Panc1 (cell line): ENCODE data around the gene TCEAL9. TPM values are rescaled to one million over a fixed set of nuclear protein-coding genes. Genes with fewer than 3 reads are reported as not detected.

ENCODE experiments used
- ATAC-seq: fragments of 200-7000 bp; cut with Tn5 transposase; 2 replicates; pipeline ENCODE4 v1.9.1; 2020; ENCODE audit warnings: mild to moderate bottlenecking, moderate library complexity
- BruUV-seq: library from RNA; stranded (reverse); fragments of 400-500 nt; replicated peaks from 2 replicates; lab custom pipeline; 2021; lab: Mats Ljungman, UMichigan
- CTCF ChIA-PET: fragments of 300-600 bp; sonication (Branson Sonifier 250); formaldehyde crosslinking; loops from one replicate; lab custom pipeline; 2022; ENCODE audit warnings: antibody characterized with exemption; lab: Charles Lee
- POLR2A ChIA-PET: fragments of 300-600 bp; sonication (Branson Sonifier 250); formaldehyde crosslinking; loops from one replicate; lab custom pipeline; 2022; ENCODE audit warnings: antibody characterized with exemption; lab: Charles Lee
- DNase-seq: peaks from one replicate; pipeline ENCODE4 v3.0.0-alpha.2; 2010; ENCODE audit warnings: low read depth, low spot score
- H3K27ac ChIP-seq: 2 replicates; pipeline ENCODE4 v1.5.1; 2011; ENCODE audit warnings: mild to moderate bottlenecking, low read length, inconsistent platforms
- H3K27me3 ChIP-seq: fragments of 200-500 bp; sonication (Bioruptor generic); 2 replicates; pipeline ENCODE4 v1.6.0; 2014; ENCODE audit warnings: low read length, inconsistent platforms; ENCODE audit not compliant: control insufficient read depth, insufficient read depth
- H3K36me3 ChIP-seq: fragments of 200-500 bp; sonication (Bioruptor generic); 2 replicates; pipeline ENCODE4 v1.5.1; 2014; ENCODE audit warnings: inconsistent platforms, mild to moderate bottlenecking, low read length, moderate library complexity; ENCODE audit not compliant: control insufficient read depth, insufficient read depth
- H3K4me1 ChIP-seq: 2 replicates; pipeline ENCODE4 v1.5.1; 2011; ENCODE audit warnings: inconsistent platforms, mild to moderate bottlenecking, low read length, moderate library complexity; ENCODE audit not compliant: control insufficient read depth, insufficient read depth
- H3K4me3 ChIP-seq, 2 experiments: 2 replicates each; pipeline ENCODE4 v1.5.1; 2011 to 2012; ENCODE audit warnings: low read depth in 2 of 2, low read length in 2 of 2, mild to moderate bottlenecking in 2 of 2, inconsistent platforms in 1 of 2, moderate library complexity in 1 of 2
- H3K9me3 ChIP-seq: fragments of 200-500 bp; sonication (Bioruptor generic); 2 replicates; pipeline ENCODE4 v1.5.1; 2014; ENCODE audit warnings: low read depth, mild to moderate bottlenecking, inconsistent platforms, low read length, moderate library complexity; ENCODE audit not compliant: control insufficient read depth, insufficient read depth
- POLR2AphosphoS5 ChIP-seq: IDR thresholded peaks from 2 replicates; pipeline ENCODE4 v1.6.1; 2012; ENCODE audit warnings: mild to moderate bottlenecking, low read depth, low read length, moderate library complexity
- REST ChIP-seq, 2 experiments: IDR thresholded peaks; 2 replicates each; pipeline ENCODE4 v1.6.1; 2011 to 2012; ENCODE audit warnings: low read depth in 2 of 2, control low read depth in 1 of 2, low read length in 1 of 2, mild to moderate bottlenecking in 1 of 2, moderate library complexity in 1 of 2; ENCODE audit not compliant: insufficient read depth in 1 of 2
- SIN3A ChIP-seq: IDR thresholded peaks from 2 replicates; pipeline ENCODE4 v1.6.1; 2012; ENCODE audit warnings: low read depth, mild to moderate bottlenecking, low read length, moderate library complexity, borderline replicate concordance; ENCODE audit not compliant: insufficient read depth
- TCF7L2 ChIP-seq: IDR thresholded peaks from 2 replicates; pipeline ENCODE4 v1.6.1; 2011; ENCODE audit warnings: mild to moderate bottlenecking, low read depth, low read length, inconsistent platforms
- in situ Hi-C: cut with HindIII; loops from 2 replicates; pipeline ENCODE4 v1.10.0; 2016; ENCODE audit warnings: low sequenced_read_pairs, low pct_unique_long_range_greater_than_20kb
- intact Hi-C: fragments of 100-400 bp; cut with micrococcal nuclease; formaldehyde crosslinking; loops from one replicate; pipeline ENCODE4 v1.10.0; 2022; ENCODE audit not compliant: unreplicated experiment
- total RNA-seq: library from RNA; stranded (reverse); gene quantifications from one replicate; pipeline ENCODE4 v1.2.1, GENCODE V29; 2021; ENCODE audit not compliant: unreplicated experiment
- TF ChIP-seq, protein P1 (sequence below): fragments of 450-650 bp; IDR thresholded peaks from 2 replicates; pipeline ENCODE4 v1.5.1; 2017; ENCODE audit warnings: mild to moderate bottlenecking

The TCEAL9 gene
- total RNA-seq, 1 experiment from 2014 or later = 42.6 TPM

DNA sequence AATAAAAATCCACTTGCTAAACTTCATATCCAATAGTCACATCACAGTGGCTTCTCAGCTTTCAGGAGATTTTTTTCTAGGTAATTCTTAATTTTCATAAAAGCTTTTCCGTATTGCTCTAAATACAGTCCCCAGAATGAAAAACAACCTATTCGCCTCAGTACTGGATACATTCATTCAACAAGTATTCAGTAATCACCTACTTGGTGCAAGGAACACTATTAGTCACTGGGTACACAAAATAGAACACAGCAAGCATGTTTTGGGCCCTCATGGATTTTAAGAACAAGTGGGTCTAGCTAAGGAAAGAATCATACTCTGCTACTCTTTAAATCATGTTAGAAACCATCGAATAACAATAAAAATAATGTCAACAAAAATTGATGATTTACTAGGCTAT, 17.3 kb downstream of the TCEAL9 start:
- DNase-seq = no peak
- Histone ChIP-seq H3K27me3 (no peaks in the 10 kb centered on the region), H3K27ac (no peak overlapping the region), H3K36me3 (no peaks in the 10 kb centered on the region; the same call in 1 of the 2 replicates), H3K9me3 (no peaks in the 10 kb centered on the region), H3K4me1 (peaks cover 4% of the 10 kb centered on the region; the same call in 1 of the 2 replicates), H3K4me3 (no peak overlapping the region)
- ATAC-seq = no peak
- POLR2A ChIA-PET = no interaction called here
- intact Hi-C loops (no loop called here), in situ Hi-C loops (no loop called here)
- no peak for TF ChIP-seq SIN3A
- no peak for TF ChIP-seq REST (IDR thresholded peaks at IDR 0.05; ENCODE audit: insufficient read depth in 1 of 2, low read depth in 2 of 2, low read length in 1 of 2)
- no peak for TF ChIP-seq TCF7L2
- no peak for TF ChIP-seq POLR2AphosphoS5
- TF ChIP-seq, protein P1, sequence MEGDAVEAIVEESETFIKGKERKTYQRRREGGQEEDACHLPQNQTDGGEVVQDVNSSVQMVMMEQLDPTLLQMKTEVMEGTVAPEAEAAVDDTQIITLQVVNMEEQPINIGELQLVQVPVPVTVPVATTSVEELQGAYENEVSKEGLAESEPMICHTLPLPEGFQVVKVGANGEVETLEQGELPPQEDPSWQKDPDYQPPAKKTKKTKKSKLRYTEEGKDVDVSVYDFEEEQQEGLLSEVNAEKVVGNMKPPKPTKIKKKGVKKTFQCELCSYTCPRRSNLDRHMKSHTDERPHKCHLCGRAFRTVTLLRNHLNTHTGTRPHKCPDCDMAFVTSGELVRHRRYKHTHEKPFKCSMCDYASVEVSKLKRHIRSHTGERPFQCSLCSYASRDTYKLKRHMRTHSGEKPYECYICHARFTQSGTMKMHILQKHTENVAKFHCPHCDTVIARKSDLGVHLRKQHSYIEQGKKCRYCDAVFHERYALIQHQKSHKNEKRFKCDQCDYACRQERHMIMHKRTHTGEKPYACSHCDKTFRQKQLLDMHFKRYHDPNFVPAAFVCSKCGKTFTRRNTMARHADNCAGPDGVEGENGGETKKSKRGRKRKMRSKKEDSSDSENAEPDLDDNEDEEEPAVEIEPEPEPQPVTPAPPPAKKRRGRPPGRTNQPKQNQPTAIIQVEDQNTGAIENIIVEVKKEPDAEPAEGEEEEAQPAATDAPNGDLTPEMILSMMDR = no peak
- BruUV-seq = no TSS peak
- CTCF ChIA-PET = no interaction called here

GRCh38 chrX:103376118-103376978, 20.0 kb downstream of the TCEAL9 start, which contains the start of gene BEX3:
Gene BEX3 (plus strand): TSS chrX:103376538. CDS start chrX:103377522, 984 bp downstream.
- ChIA-PET POLR2A (no interaction called here), CTCF (interaction anchor here (0.6 kb wide), 1 partner anchor 166 kb away, joined by 4 read pairs; no protein-coding TSS in a partner anchor)
- TF ChIP-seq TCF7L2 = no peak
- no peak for TF ChIP-seq REST (IDR thresholded peaks at IDR 0.05; ENCODE audit: insufficient read depth in 1 of 2, low read depth in 2 of 2, low read length in 1 of 2)
- no peak for TF ChIP-seq POLR2AphosphoS5
- TF ChIP-seq, protein P1 = no peak
- TF ChIP-seq SIN3A = no peak
- in situ Hi-C loops = no loop called here
- H3K27ac ChIP-seq = peak within 1 kb of the TSS; percentile 63
- H3K4me3 ChIP-seq = peak within 1 kb of the TSS; percentile 63 to 72
- H3K9me3 ChIP-seq = no peaks in the 10 kb centered on the region
- peak; percentile 91 for ATAC-seq
- no peak for DNase-seq
- intact Hi-C loops = no loop called here
- H3K36me3 ChIP-seq = no peaks in the 10 kb centered on the region; the same call in 1 of the 2 replicates
- no peaks in the 10 kb centered on the region for H3K27me3 ChIP-seq
- peaks cover 4% of the 10 kb centered on the region; the same call in 1 of the 2 replicates for H3K4me1 ChIP-seq
- no TSS peak for BruUV-seq
